Fibroblast of upper back skin (primary cell): ENCODE data around the gene REELD1.

Source experiments
- DNase-seq: peaks from one replicate; pipeline ENCODE4 v3.0.0-alpha.2; 2013

REELD1 gene

DNA sequence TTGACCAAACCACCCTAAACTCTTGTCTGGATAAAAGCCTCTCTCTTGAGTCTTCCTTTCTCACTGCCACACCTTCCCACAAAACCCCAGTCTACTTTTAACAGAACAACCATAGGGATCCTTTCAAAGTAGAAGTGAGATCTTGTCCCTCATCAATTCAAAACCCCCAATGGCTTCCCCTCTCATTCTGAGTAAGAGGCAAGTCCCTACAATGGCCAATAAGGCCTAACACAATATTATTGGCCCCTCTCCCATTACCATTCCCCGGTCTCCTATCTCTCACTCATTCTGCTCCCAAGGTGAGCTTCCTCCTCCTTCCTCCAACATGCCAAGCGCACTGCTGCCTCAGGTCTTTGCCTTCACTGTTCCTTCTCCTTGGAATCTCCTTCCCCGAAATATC, 57.1 kb downstream of the REELD1 start:
- no peak for DNase-seq

DNA sequence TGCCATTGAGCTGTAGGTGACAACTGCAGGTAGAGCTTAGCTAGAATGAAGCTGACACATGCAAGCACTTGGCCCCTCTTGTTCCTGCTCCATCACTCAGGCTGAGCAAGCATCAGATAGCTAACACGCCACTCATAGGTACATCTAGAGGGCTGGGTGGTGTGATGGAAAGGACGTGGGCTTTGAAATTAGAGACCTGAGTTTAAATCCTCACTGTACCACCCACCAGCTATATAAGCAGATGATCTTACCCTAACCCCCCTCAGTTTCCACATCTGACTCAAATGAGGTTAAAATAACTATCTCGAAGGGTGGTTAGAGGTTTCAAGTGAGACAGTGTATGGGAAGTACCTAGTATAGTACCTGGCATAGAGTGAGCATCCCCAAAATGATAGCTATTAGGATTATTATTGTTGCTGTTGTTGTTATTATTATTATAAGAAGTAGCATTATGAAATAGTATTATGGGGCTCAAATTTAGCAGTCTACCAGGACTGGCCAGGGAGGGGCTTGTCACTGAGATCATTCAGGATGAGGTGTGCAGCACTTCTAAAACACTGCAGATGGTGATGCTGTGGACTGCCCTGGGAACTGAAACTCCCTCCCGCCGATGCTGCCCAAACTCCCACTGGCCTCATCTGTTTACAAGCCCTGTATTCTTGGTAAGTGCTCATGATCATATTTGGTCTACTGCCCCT, 59.0 kb downstream of the REELD1 start:
- no peak for DNase-seq

- DNase-seq: no peak
These were observed 60.4 kb downstream of the REELD1 start for GRCh38 chr4:146274774-146275173.

GRCh38 chr4:146275370-146275769, 61.0 kb downstream of the REELD1 start:
- no peak for DNase-seq

- DNase-seq: no peak
These were observed 64.6 kb downstream of the REELD1 start for GRCh38 chr4:146278986-146279385.
